B cell (primary cell): Measurements from ENCODE around the gene HOXA3.

Source experiments
- EZH2 ChIP-seq: IDR thresholded peaks from 2 replicates; pipeline ENCODE4 v1.6.1; 2012; ENCODE audit warnings: borderline replicate concordance, low read depth, mild to moderate bottlenecking, moderate library complexity, low read length; ENCODE audit not compliant: insufficient read depth, poor library complexity, severe bottlenecking
- TF ChIP-seq, protein P1 (sequence below): fragments of 200-600 bp; IDR thresholded peaks from one replicate; pipeline ENCODE4 v1.8.0; 2022; ENCODE audit warnings: antibody characterized with exemption, mild to moderate bottlenecking

DNA sequence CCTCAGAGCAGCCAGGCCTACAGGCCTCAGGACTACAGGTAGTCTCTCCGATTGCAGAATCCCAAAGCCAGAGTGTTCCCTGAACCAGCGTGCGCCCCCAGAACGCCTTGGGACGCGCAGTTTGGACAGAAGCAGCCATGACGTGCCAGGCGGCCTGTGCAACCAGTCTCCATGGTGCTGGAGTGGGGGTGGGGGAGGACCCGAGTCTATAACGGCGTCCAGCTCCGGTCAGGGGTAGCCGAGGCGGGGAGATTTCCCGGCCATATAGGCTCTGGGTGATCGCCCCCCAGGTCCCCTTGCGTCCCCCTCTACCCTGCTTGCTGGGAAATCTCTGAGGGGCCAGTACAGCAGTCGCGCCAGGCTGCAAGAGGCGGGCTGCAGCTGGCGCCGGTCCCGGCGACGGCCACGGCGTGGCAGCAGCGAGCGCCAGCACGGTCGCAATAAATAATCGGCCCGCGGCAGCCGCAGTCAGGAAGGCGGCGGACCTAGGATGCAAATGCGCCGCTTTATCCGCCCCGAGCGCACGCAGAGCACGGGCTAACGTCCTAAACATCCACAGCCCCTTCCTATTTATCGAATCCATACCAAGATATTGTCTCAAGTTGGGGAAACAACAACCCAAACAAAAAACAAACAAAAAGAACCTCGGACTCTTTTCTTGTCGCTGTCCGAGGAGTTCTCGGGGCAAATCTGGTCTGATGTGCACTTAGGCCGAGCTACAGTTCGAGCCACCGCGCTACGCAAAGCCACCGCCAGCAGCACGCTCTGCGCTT is 1.6 kb downstream of the HOXA3 start:
- TF ChIP-seq, protein P1, sequence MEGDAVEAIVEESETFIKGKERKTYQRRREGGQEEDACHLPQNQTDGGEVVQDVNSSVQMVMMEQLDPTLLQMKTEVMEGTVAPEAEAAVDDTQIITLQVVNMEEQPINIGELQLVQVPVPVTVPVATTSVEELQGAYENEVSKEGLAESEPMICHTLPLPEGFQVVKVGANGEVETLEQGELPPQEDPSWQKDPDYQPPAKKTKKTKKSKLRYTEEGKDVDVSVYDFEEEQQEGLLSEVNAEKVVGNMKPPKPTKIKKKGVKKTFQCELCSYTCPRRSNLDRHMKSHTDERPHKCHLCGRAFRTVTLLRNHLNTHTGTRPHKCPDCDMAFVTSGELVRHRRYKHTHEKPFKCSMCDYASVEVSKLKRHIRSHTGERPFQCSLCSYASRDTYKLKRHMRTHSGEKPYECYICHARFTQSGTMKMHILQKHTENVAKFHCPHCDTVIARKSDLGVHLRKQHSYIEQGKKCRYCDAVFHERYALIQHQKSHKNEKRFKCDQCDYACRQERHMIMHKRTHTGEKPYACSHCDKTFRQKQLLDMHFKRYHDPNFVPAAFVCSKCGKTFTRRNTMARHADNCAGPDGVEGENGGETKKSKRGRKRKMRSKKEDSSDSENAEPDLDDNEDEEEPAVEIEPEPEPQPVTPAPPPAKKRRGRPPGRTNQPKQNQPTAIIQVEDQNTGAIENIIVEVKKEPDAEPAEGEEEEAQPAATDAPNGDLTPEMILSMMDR: peak; percentile 88
- TF ChIP-seq EZH2: peak; percentile 35
